ENCODE measurements around the gene AICDA. TPM values are rescaled to one million over a fixed set of nuclear protein-coding genes. Genes with fewer than 3 reads are reported as not detected.

Gene AICDA
- total RNA-seq, 1 experiment from 2014 or later: not detected

GRCh38 chr12:8638951-8639350, 26.3 kb upstream of the AICDA start:
- Histone ChIP-seq H3K9me2 (ENCODE audit: insufficient read depth) (no peaks in the 10 kb centered on the region), H3K9me3 (ENCODE audit: control insufficient read depth in 1 of 2, insufficient read depth in 1 of 2, low read depth in 1 of 2, low read length in 2 of 2) (no peaks in the 10 kb centered on the region), H3K27ac (ENCODE audit: low read depth, low read length) (no peak overlapping the region), H3K4me2 (ENCODE audit: low read length) (no peak overlapping the region), H3K4me1 (ENCODE audit: control insufficient read depth in 1 of 2, insufficient read depth in 2 of 2, low read length in 2 of 2) (no peaks in the 10 kb centered on the region), H4K20me1 (ENCODE audit: insufficient read depth) (no peaks in the 10 kb centered on the region), H3K79me2 (ENCODE audit: insufficient read depth, low read length) (no peaks in the 10 kb centered on the region), H3K4me3 (replicated peaks in 1 of 2; ENCODE audit: low read depth in 1 of 2, low read length in 2 of 2) (no peak overlapping the region), H3K27me3 (ENCODE audit: insufficient read depth, low read length) (no peaks in the 10 kb centered on the region), H3K36me3 (ENCODE audit: control insufficient read depth in 1 of 2, insufficient read depth in 2 of 2, low read length in 2 of 2) (no peaks in the 10 kb centered on the region), H2AFZ (ENCODE audit: low read depth, low read length, poor library complexity, severe bottlenecking) (no peak overlapping the region), H3K9ac (ENCODE audit: low read length) (no peak overlapping the region)
- TF ChIP-seq POLR2A (IDR thresholded peaks at IDR 0.05; ENCODE audit: borderline replicate concordance, extremely low read depth, insufficient read depth, insufficient read length) (no peak), MAX (IDR thresholded peaks at IDR 0.05) (no peak), EZH2phosphoT487 (IDR thresholded peaks at IDR 0.05; ENCODE audit: borderline replicate concordance) (no peak), FOSL1 (IDR thresholded peaks at IDR 0.05; ENCODE audit: low read depth) (no peak), POLR2AphosphoS5 (IDR thresholded peaks at IDR 0.05; ENCODE audit: low read depth, low read length) (no peak), ZBTB33 (IDR thresholded peaks at IDR 0.05; ENCODE audit: extremely low read depth, insufficient replicate concordance, low read length) (no peak), ZFX (IDR thresholded peaks at IDR 0.05) (no peak), SRF (IDR thresholded peaks at IDR 0.05; ENCODE audit: low read depth) (no peak), CTCF (IDR thresholded peaks at IDR 0.05 in 2 of 3, conservative IDR thresholded peaks at IDR 0.05 in 1 of 3; ENCODE audit: borderline replicate concordance in 1 of 3, insufficient read depth in 1 of 3, low read depth in 2 of 3, low read length in 2 of 3) (no peak), JUND (IDR thresholded peaks at IDR 0.05) (no peak), ZNF274 (IDR thresholded peaks at IDR 0.05; ENCODE audit: low read depth, low read length) (no peak), CBX3 (IDR thresholded peaks at IDR 0.05; ENCODE audit: low read depth) (no peak), ELF1 (IDR thresholded peaks at IDR 0.05; ENCODE audit: borderline replicate concordance, low read depth) (no peak), CEBPB (IDR thresholded peaks at IDR 0.05; ENCODE audit: low read depth) (no peak)
- TF ChIP-seq, protein P1, sequence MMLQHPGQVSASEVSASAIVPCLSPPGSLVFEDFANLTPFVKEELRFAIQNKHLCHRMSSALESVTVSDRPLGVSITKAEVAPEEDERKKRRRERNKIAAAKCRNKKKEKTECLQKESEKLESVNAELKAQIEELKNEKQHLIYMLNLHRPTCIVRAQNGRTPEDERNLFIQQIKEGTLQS (IDR thresholded peaks at IDR 0.05): no peak
- ChIA-PET CTCF (no interaction called here), RAD21 (ENCODE audit: low non-redundant PET in 1 of 2, low total read pairs in 2 of 2, uncharacterized antibody in 2 of 2, unreplicated experiment in 2 of 2) (no interaction called here), POLR2A (no interaction called here)
- ATAC-seq (no peak), DNase-seq (ENCODE audit: low read depth, low spot score) (no peak)
- no TSS peak for BruUV-seq (replicated peaks)
- intact Hi-C loops (cut with micrococcal nuclease): no loop called here

Data from HCT116 (cell line).